Spleen (tissue), 7 donors: ENCODE measurements around the gene CMKLR1.
A peak's percentile ranks its signal among the peaks of the same experiment; 100 is the strongest.

Experiments
- CTCF ChIP-seq, 11 experiments: fragments of 200-600 bp in 7 of 11; fragments of 450-650 bp in 4 of 11; sonication (generic) in 4 of 11; IDR thresholded peaks in 8 of 11; conservative IDR thresholded peaks in 3 of 11; 1 replicate in 7 of 11; 2 replicates in 4 of 11; pipeline versions ENCODE4 v1.4.0 to v1.8.0; 2016 to 2021; ENCODE audit warnings: antibody characterized with exemption in 11 of 11, inconsistent platforms in 4 of 11, mild to moderate bottlenecking in 1 of 11
- POLR2AphosphoS5 ChIP-seq, 3 donors: sonication (generic); formaldehyde crosslinking; IDR thresholded peaks; one replicate each; pipeline ENCODE4 v1.5.1; 2017; ENCODE audit warnings: antibody characterized with exemption in 3 of 3
- donor health status: DM: no; HTN: no; CAD: no; lungs with moderate emphysema.
- donor health status: DM: no; HTN: no; CAD: no.
- donor health status: DM: no; HTN: no; CAD: no.

GRCh38 chr12:108327621-108328344, 11.3 kb downstream of the CMKLR1 start:
- TF ChIP-seq POLR2AphosphoS5 (IDR thresholded peaks at IDR 0.05) (peak in 1 of 3 donors; percentile 7), CTCF (IDR thresholded peaks at IDR 0.05 in 8 of 11, conservative IDR thresholded peaks at IDR 0.05 in 3 of 11) (no peak)
